GM23248 (cell line): ENCODE results near the gene SLC22A3.

Experiments used
- EZH2 ChIP-seq: fragments of 200-600 bp; sonication (generic); IDR thresholded peaks from 2 replicates; pipeline ENCODE4 v1.6.1; 2018; ENCODE audit warnings: antibody characterized with exemption, mild to moderate bottlenecking; ENCODE audit not compliant: insufficient read depth, poor library complexity, severe bottlenecking
- EZH2phosphoT487 ChIP-seq: fragments of 200-600 bp; sonication (generic); IDR thresholded peaks from 2 replicates; pipeline ENCODE4 v1.6.1; 2018; ENCODE audit warnings: antibody characterized with exemption, moderate library complexity, mild to moderate bottlenecking, low read depth; ENCODE audit not compliant: insufficient read depth

GRCh38 chr6:160382946-160383345 lies 34.8 kb downstream of the SLC22A3 start:
- TF ChIP-seq EZH2, result no peak
- no peak for TF ChIP-seq EZH2phosphoT487
